ENCODE data around the gene ANXA7. TPM values are rescaled to one million over a fixed set of nuclear protein-coding genes. Genes with fewer than 3 reads are reported as not detected.
A peak's percentile ranks its signal among the peaks of the same experiment; 100 is the strongest.

Gene ANXA7
- polyA plus RNA-seq, 2 of the 4 experiments (the other 2 are of a cell fraction): 96.2 to 150 TPM

GRCh38 chr10:73407495-73407894 lies 6.4 kb downstream of the ANXA7 start:
- peaks cover 28% of the 10 kb centered on the region; the same call in 2 of the 3 replicates for H3K4me1 ChIP-seq
- no peak for ATAC-seq
- 94% methylated on average over 1 of the region's 1 CpG for WGBS (ENCODE audit: missing lambda C conversion rate)
- TF ChIP-seq ZSCAN20 (CRISPR knock-in tag; IDR thresholded peaks at IDR 0.05) (no peak), CBX2 (IDR thresholded peaks at IDR 0.05; ENCODE audit: borderline replicate concordance, low read depth) (no peak), REST (IDR thresholded peaks at IDR 0.05) (peak; percentile 75), MAFK (IDR thresholded peaks at IDR 0.05; ENCODE audit: partially characterized antibody) (no peak)
- TF ChIP-seq, protein P1, sequence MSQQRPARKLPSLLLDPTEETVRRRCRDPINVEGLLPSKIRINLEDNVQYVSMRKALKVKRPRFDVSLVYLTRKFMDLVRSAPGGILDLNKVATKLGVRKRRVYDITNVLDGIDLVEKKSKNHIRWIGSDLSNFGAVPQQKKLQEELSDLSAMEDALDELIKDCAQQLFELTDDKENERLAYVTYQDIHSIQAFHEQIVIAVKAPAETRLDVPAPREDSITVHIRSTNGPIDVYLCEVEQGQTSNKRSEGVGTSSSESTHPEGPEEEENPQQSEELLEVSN (IDR thresholded peaks at IDR 0.05; ENCODE audit: borderline replicate concordance, low read depth): no peak
- CTCF ChIA-PET: interaction anchor here (0.6 to 1.5 kb wide), 4 partner anchors 10 to 238 kb away, joined by 3 to 4 read pairs (median 4); no protein-coding TSS in a partner anchor
- POLR2A ChIA-PET: no interaction called here
- no peak overlapping the region for H3K4me3 ChIP-seq
- FAIRE-seq: no peak
- H3K27ac ChIP-seq: no peak overlapping the region
- no peak overlapping the region for H3K4me2 ChIP-seq
- H3K9me3 ChIP-seq: no peaks in the 10 kb centered on the region
- DNase-seq (ENCODE audit: low read depth in 1 of 2, low spot score in 1 of 2): no peak

DNA sequence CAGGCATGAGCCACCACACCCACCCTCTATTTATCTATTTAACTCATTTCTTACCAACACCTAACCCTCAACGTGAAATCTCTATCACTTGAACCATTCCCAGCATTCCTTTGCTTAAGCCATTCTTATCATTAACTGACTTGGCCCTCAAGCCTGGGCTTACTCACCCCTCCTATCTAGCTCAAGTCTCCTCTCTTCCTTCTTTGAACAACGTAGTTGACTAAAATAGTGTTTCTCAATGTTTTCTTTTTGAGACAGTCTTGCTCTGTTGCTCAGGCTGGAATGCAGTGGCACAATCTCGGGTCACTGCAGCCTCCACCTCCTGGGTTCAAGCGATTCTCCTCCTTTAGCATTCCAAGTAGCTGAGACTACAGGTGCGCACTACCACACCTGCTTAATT lies 7.0 kb downstream of the ANXA7 start:
- H3K4me2 ChIP-seq: no peak overlapping the region
- TF ChIP-seq NFE2L2 (conservative IDR thresholded peaks at IDR 0.05; ENCODE audit: low read length): no peak
- TF ChIP-seq ZC3H11A (IDR thresholded peaks at IDR 0.05): no peak
- TF ChIP-seq CBX8 (IDR thresholded peaks at IDR 0.05): no peak
- TF ChIP-seq SMC3 (IDR thresholded peaks at IDR 0.05): no peak
- H3K4me1 ChIP-seq: peaks cover 22% of the 10 kb centered on the region; the same call in 2 of the 3 replicates
- ATAC-seq (no peak), DNase-seq (ENCODE audit: low read depth in 1 of 2, low spot score in 1 of 2) (no peak), FAIRE-seq (no peak)
- WGBS (ENCODE audit: missing lambda C conversion rate): 76% methylated on average over 5 of the region's 5 CpGs
- no peaks in the 10 kb centered on the region for H3K9me3 ChIP-seq
- H3K27ac ChIP-seq: no peak overlapping the region
- ChIA-PET POLR2A (no interaction called here), CTCF (interaction anchor here (1.4 to 1.5 kb wide), 2 partner anchors 9 to 28 kb away, joined by 3 to 4 read pairs; no protein-coding TSS in a partner anchor)
- no peak overlapping the region for H3K4me3 ChIP-seq

GRCh38 chr10:73405556-73405955 lies 8.3 kb downstream of the ANXA7 start:
- no peak for DNase-seq (ENCODE audit: low read depth in 1 of 2, low spot score in 1 of 2)
- H3K27ac ChIP-seq: no peak overlapping the region
- CTCF ChIA-PET: no interaction called here
- POLR2A ChIA-PET: interaction anchor here (0.7 kb wide), 1 partner anchor 47 kb away, joined by 6 read pairs; the partner anchor contains the start of gene CFAP70
- peaks cover 22% of the 10 kb centered on the region; the same call in 2 of the 3 replicates for H3K4me1 ChIP-seq
- no peak for FAIRE-seq
- no peaks in the 10 kb centered on the region for H3K9me3 ChIP-seq
- no peak overlapping the region for H3K4me3 ChIP-seq
- WGBS (ENCODE audit: missing lambda C conversion rate): 95% methylated on average over 3 of the region's 3 CpGs
- ATAC-seq: no peak
- TF ChIP-seq FOSL2 (IDR thresholded peaks at IDR 0.05) (no peak), FOSL2 (CRISPR knock-in tag; IDR thresholded peaks at IDR 0.05) (no peak), POLR2A (IDR thresholded peaks at IDR 0.05; ENCODE audit: low read length) (no peak), POLR2AphosphoS2 (conservative IDR thresholded peaks at IDR 0.05; ENCODE audit: low read length) (no peak)
- no peak overlapping the region for H3K4me2 ChIP-seq

GRCh38 chr10:73404690-73405089 lies 9.2 kb downstream of the ANXA7 start:
- no peak for TF ChIP-seq TFCP2L1 (CRISPR knock-in tag; IDR thresholded peaks at IDR 0.05)
- TF ChIP-seq HOXA7 (CRISPR knock-in tag; IDR thresholded peaks at IDR 0.05): no peak
- TF ChIP-seq PBX3 (IDR thresholded peaks at IDR 0.05): no peak
- TF ChIP-seq FOSB (CRISPR knock-in tag; IDR thresholded peaks at IDR 0.05): no peak
- TF ChIP-seq KDM1A (IDR thresholded peaks at IDR 0.05; ENCODE audit: low read depth): no peak
- TF ChIP-seq ESRRA (IDR thresholded peaks at IDR 0.05; ENCODE audit: borderline replicate concordance, low read length): no peak
- no peak for TF ChIP-seq JUNB (IDR thresholded peaks at IDR 0.05)
- no peak for TF ChIP-seq HDAC2 (IDR thresholded peaks at IDR 0.05)
- no peak for TF ChIP-seq MAX (IDR thresholded peaks at IDR 0.05)
- TF ChIP-seq HMGXB4 (CRISPR knock-in tag; IDR thresholded peaks at IDR 0.05; ENCODE audit: borderline replicate concordance): no peak
- no peak for TF ChIP-seq USF2 (IDR thresholded peaks at IDR 0.05)
- TF ChIP-seq JUN (IDR thresholded peaks at IDR 0.05): no peak
- no peak for TF ChIP-seq POLR2AphosphoS2 (conservative IDR thresholded peaks at IDR 0.05; ENCODE audit: low read length)
- no peak for TF ChIP-seq ZC3H11A (IDR thresholded peaks at IDR 0.05)
- TF ChIP-seq POLR2A (IDR thresholded peaks at IDR 0.05; ENCODE audit: low read length): no peak

More at GRCh38 chr10:73404690-73405089, 9.2 kb downstream of the ANXA7 start:
- no peak overlapping the region for H3K27ac ChIP-seq
- no peaks in the 10 kb centered on the region for H3K9me3 ChIP-seq
- ChIA-PET CTCF (no interaction called here), POLR2A (no interaction called here)
- H3K4me2 ChIP-seq: no peak overlapping the region
- no peak overlapping the region for H3K4me3 ChIP-seq
- ATAC-seq (no peak), FAIRE-seq (no peak), DNase-seq (ENCODE audit: low read depth in 1 of 2, low spot score in 1 of 2) (no peak)
- H3K4me1 ChIP-seq: peaks cover 17% of the 10 kb centered on the region; the same call in 2 of the 3 replicates
- 96% methylated on average over 9 of the region's 9 CpGs for WGBS (ENCODE audit: missing lambda C conversion rate)

Measured in A549 (cell line).